H9 (cell line): ENCODE measurements around the gene IVNS1ABP. TPM values are rescaled to one million over a fixed set of nuclear protein-coding genes. Genes with fewer than 3 reads are reported as not detected.

Source experiments
- DNase-seq: peaks from one replicate; pipeline ENCODE4 v3.0.0-alpha.2; 2017
- H2AFZ ChIP-seq: one replicate; pipeline ENCODE4 v1.6.1; 2013; ENCODE audit warnings: mild to moderate bottlenecking, low read length, control low read depth, moderate library complexity
- H2AK5ac ChIP-seq: 2 replicates; pipeline ENCODE4 v1.6.1; 2013; ENCODE audit warnings: low read length, control low read depth, mixed read lengths; ENCODE audit not compliant: insufficient read length
- H2BK120ac ChIP-seq: one replicate; pipeline ENCODE4 v1.6.1; 2013; ENCODE audit warnings: low read depth, mild to moderate bottlenecking, low read length, control low read depth, inconsistent platforms; ENCODE audit not compliant: poor library complexity, severe bottlenecking
- H2BK12ac ChIP-seq: 2 replicates; pipeline ENCODE4 v1.6.1; 2013; ENCODE audit warnings: low read length, control low read depth, mixed read lengths, low read depth; ENCODE audit not compliant: insufficient read length
- H2BK15ac ChIP-seq: 2 replicates; pipeline ENCODE4 v1.6.1; 2013; ENCODE audit warnings: low read depth, low read length, control low read depth
- H2BK20ac ChIP-seq: one replicate; pipeline ENCODE4 v1.6.1; 2013; ENCODE audit warnings: low read depth, mild to moderate bottlenecking, low read length, control low read depth, inconsistent platforms; ENCODE audit not compliant: poor library complexity, severe bottlenecking
- H2BK5ac ChIP-seq: 2 replicates; pipeline ENCODE4 v1.6.1; 2013; ENCODE audit warnings: low read length, control low read depth, mixed read lengths; ENCODE audit not compliant: insufficient read length
- H3K14ac ChIP-seq: 2 replicates; pipeline ENCODE4 v1.6.1; 2013; ENCODE audit warnings: low read length, control low read depth; ENCODE audit not compliant: insufficient read depth
- H3K18ac ChIP-seq: 2 replicates; pipeline ENCODE4 v1.6.1; 2013; ENCODE audit warnings: low read depth, mild to moderate bottlenecking, mixed read lengths, low read length, control low read depth; ENCODE audit not compliant: insufficient read length
- H3K23ac ChIP-seq: 2 replicates; pipeline ENCODE4 v1.6.1; 2013; ENCODE audit warnings: low read length, control low read depth, mixed read lengths, low read depth; ENCODE audit not compliant: insufficient read length
- H3K23me2 ChIP-seq: 2 replicates; pipeline ENCODE4 v1.6.1; 2013; ENCODE audit warnings: low read depth, mild to moderate bottlenecking, mixed read lengths, low read length, control low read depth; ENCODE audit not compliant: insufficient read length, poor library complexity, severe bottlenecking
- H3K27ac ChIP-seq: 2 replicates; pipeline ENCODE4 v1.5.1; 2013; ENCODE audit warnings: low read length, control low read depth, mixed read lengths, low read depth; ENCODE audit not compliant: insufficient read length
- H3K27me3 ChIP-seq: 2 replicates; pipeline ENCODE4 v1.6.1; 2013; ENCODE audit warnings: low read length, control low read depth, inconsistent platforms; ENCODE audit not compliant: insufficient read depth
- H3K4ac ChIP-seq: 2 replicates; pipeline ENCODE4 v1.6.1; 2013; ENCODE audit warnings: low read depth, mild to moderate bottlenecking, control low read depth, inconsistent platforms, low read length, moderate library complexity
- H3K4me1 ChIP-seq: 2 replicates; pipeline ENCODE4 v1.6.1; 2013; ENCODE audit warnings: low read length, control low read depth, inconsistent platforms; ENCODE audit not compliant: insufficient read depth
- H3K4me2 ChIP-seq: 2 replicates; pipeline ENCODE4 v1.6.1; 2013; ENCODE audit warnings: low read length, control low read depth, mixed read lengths; ENCODE audit not compliant: insufficient read length, insufficient read depth
- H3K56ac ChIP-seq: 2 replicates; pipeline ENCODE4 v1.6.1; 2013; ENCODE audit warnings: low read depth, mild to moderate bottlenecking, mixed read lengths, low read length, control low read depth; ENCODE audit not compliant: insufficient read length
- H3K79me1 ChIP-seq: 2 replicates; pipeline ENCODE4 v1.6.1; 2013; ENCODE audit warnings: low read depth, mild to moderate bottlenecking, moderate library complexity, low read length, control low read depth, inconsistent platforms; ENCODE audit not compliant: insufficient read depth, poor library complexity, severe bottlenecking
- H3K79me2 ChIP-seq: 2 replicates; pipeline ENCODE4 v1.6.1; 2013; ENCODE audit warnings: low read length, control low read depth, inconsistent platforms; ENCODE audit not compliant: insufficient read depth
- H3K9ac ChIP-seq: 2 replicates; pipeline ENCODE4 v1.6.1; 2013; ENCODE audit warnings: low read length, control low read depth, mixed read lengths; ENCODE audit not compliant: insufficient read length; ENCODE audit errors: extremely low read depth
- H3K9me3 ChIP-seq: one replicate; pipeline ENCODE4 v1.6.1; 2013; ENCODE audit warnings: low read depth, low read length, inconsistent platforms; ENCODE audit not compliant: control insufficient read depth
- H3T11ph ChIP-seq: one replicate; pipeline ENCODE4 v1.6.1; 2013; ENCODE audit warnings: mild to moderate bottlenecking, low read length, control low read depth, inconsistent platforms
- H4K20me1 ChIP-seq: one replicate; pipeline ENCODE4 v1.6.1; 2013; ENCODE audit not compliant: control insufficient read depth, insufficient read length, insufficient read depth
- H4K5ac ChIP-seq: 2 replicates; pipeline ENCODE4 v1.6.1; 2013; ENCODE audit warnings: low read depth, mild to moderate bottlenecking, mixed read lengths, low read length, control low read depth; ENCODE audit not compliant: insufficient read length
- H4K8ac ChIP-seq: replicated peaks from 2 replicates; pipeline ENCODE4 v1.6.1; 2013; ENCODE audit warnings: low read length, control low read depth, mixed read lengths, low read depth; ENCODE audit not compliant: insufficient read length
- H4K91ac ChIP-seq: 2 replicates; pipeline ENCODE4 v1.6.1; 2013; ENCODE audit warnings: low read depth, mild to moderate bottlenecking, moderate library complexity, mixed read lengths, low read length, control low read depth; ENCODE audit not compliant: insufficient read length
- H3K27ac Mint-ChIP-seq, 3 experiments: 2 replicates in 2 of 3; 3 replicates in 1 of 3; pipeline ENCODE4 v1.8.0; 2020 to 2021; ENCODE audit warnings: mixed read lengths in 3 of 3, mild to moderate bottlenecking in 1 of 3, moderate library complexity in 1 of 3
- H3K27me3 Mint-ChIP-seq: 2 replicates; pipeline ENCODE4 v1.8.0; 2021; ENCODE audit warnings: low read depth, mild to moderate bottlenecking, moderate library complexity, mixed read lengths
- H3K36me3 Mint-ChIP-seq, 3 experiments: 2 replicates in 2 of 3; 3 replicates in 1 of 3; pipeline ENCODE4 v1.8.0; 2020 to 2021; ENCODE audit warnings: low read depth in 3 of 3, mixed read lengths in 3 of 3; ENCODE audit not compliant: insufficient read depth in 1 of 3
- H3K4me1 Mint-ChIP-seq, 2 experiments: 2 replicates each; pipeline ENCODE4 v1.8.0; 2020; ENCODE audit warnings: mixed read lengths in 2 of 2
- H3K4me3 Mint-ChIP-seq, 2 experiments: 2 replicates in 1 of 2; 3 replicates in 1 of 2; pipeline ENCODE4 v1.8.0; 2020 to 2021; ENCODE audit warnings: mild to moderate bottlenecking in 2 of 2, mixed read lengths in 2 of 2, moderate library complexity in 1 of 2
- H3K9me3 Mint-ChIP-seq, 2 experiments: 2 replicates in 1 of 2; 3 replicates in 1 of 2; pipeline ENCODE4 v1.8.0; 2020; ENCODE audit warnings: mild to moderate bottlenecking in 2 of 2, mixed read lengths in 2 of 2, moderate library complexity in 1 of 2
- WGBS: extraction: QIAGEN DNeasy Blood & Tissue Kit; methylation state at CpG from one replicate; pipeline ENCODE4 v1.1.7; 2013; ENCODE audit warnings: missing lambda C conversion rate, low lambda C conversion rate, mixed read lengths; ENCODE audit not compliant: insufficient read length; ENCODE audit errors: extremely low coverage; 5-methylcytosine and 5-hydroxymethylcytosine counted together
- total RNA-seq: library from RNA; stranded (reverse); gene quantifications from 2 replicates; pipeline ENCODE4 v1.2.1, GENCODE V29; 2021
- TF ChIP-seq, protein P1 (sequence below): fragments of 200-600 bp; sonication (generic); conservative IDR thresholded peaks from 3 replicates; pipeline ENCODE4 v1.8.0; 2021; ENCODE audit warnings: antibody characterized with exemption, mild to moderate bottlenecking

The IVNS1ABP gene
- total RNA-seq, 1 experiment from 2014 or later = 110 TPM

DNA sequence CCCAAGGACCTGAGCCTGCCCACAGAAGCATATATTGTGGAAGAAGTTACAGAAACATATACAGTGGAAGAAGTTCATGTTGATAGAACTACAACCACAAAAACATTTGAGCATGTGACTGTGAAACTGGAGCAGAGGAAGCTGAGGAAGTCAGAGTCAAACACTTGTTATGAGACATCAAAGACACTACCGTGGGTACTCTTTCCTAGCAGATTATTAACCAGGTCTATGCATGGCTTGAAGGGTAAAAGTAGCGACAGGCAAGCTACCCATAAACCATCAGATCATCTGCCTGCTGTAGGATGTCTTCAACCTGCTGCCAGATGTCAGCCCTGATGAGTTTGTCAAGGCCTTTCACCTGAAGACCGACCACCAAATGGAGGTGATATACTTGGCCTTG is 35.8 kb downstream of the IVNS1ABP start:
- DNase-seq = no peak
- no peak overlapping the region for H3K23ac ChIP-seq
- H3K79me2 ChIP-seq = no peaks in the 10 kb centered on the region
- no peak overlapping the region for H2BK120ac ChIP-seq
- no peaks in the 10 kb centered on the region for H3K79me1 ChIP-seq
- no peak overlapping the region for H2AFZ ChIP-seq
- H3K18ac ChIP-seq = peak overlapping the region; percentile 25
- no peaks in the 10 kb centered on the region for H3K4me1 ChIP-seq
- no peaks in the 10 kb centered on the region for H3K27me3 ChIP-seq
- Mint-ChIP-seq H3K36me3 (peaks cover 0 to 2% (median 1%) of the 10 kb centered on the region in 3 experiments; a peak in 2 of 7 replicates), H3K27me3 (no peaks in the 10 kb centered on the region), H3K27ac (no peak overlapping the region; a peak in 1 of 7 replicates), H3K4me1 (no peaks in the 10 kb centered on the region), H3K4me3 (no peak overlapping the region), H3K9me3 (no peaks in the 10 kb centered on the region)
- H3K9ac ChIP-seq = no peak overlapping the region
- no peak overlapping the region for H3K14ac ChIP-seq
- no peak overlapping the region for H4K8ac ChIP-seq
- no peak overlapping the region for H2BK12ac ChIP-seq
- no peak overlapping the region for H3K4ac ChIP-seq
- H2BK20ac ChIP-seq = no peak overlapping the region
- no peak overlapping the region for H3T11ph ChIP-seq
- no peaks in the 10 kb centered on the region for H3K9me3 ChIP-seq
- H4K91ac ChIP-seq = no peak overlapping the region
- no peak overlapping the region for H4K5ac ChIP-seq
- no peak overlapping the region for H3K56ac ChIP-seq
- no CpG with 5 or more reads among the region's 3 CpGs for WGBS
- H2AK5ac ChIP-seq = no peak overlapping the region
- no peaks in the 10 kb centered on the region for H3K23me2 ChIP-seq
- H3K27ac ChIP-seq = no peak overlapping the region
- TF ChIP-seq, protein P1, sequence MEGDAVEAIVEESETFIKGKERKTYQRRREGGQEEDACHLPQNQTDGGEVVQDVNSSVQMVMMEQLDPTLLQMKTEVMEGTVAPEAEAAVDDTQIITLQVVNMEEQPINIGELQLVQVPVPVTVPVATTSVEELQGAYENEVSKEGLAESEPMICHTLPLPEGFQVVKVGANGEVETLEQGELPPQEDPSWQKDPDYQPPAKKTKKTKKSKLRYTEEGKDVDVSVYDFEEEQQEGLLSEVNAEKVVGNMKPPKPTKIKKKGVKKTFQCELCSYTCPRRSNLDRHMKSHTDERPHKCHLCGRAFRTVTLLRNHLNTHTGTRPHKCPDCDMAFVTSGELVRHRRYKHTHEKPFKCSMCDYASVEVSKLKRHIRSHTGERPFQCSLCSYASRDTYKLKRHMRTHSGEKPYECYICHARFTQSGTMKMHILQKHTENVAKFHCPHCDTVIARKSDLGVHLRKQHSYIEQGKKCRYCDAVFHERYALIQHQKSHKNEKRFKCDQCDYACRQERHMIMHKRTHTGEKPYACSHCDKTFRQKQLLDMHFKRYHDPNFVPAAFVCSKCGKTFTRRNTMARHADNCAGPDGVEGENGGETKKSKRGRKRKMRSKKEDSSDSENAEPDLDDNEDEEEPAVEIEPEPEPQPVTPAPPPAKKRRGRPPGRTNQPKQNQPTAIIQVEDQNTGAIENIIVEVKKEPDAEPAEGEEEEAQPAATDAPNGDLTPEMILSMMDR = no peak
- no peaks in the 10 kb centered on the region for H4K20me1 ChIP-seq
- no peak overlapping the region for H2BK15ac ChIP-seq
- H2BK5ac ChIP-seq = no peak overlapping the region
- no peak overlapping the region for H3K4me2 ChIP-seq
